Osteoblast (primary cell): Measurements from ENCODE around the gene RASL10A. TPM values are rescaled to one million over a fixed set of nuclear protein-coding genes. Genes with fewer than 3 reads are reported as not detected.

Experiments
- DNase-seq: peaks from one replicate; pipeline ENCODE4 v3.0.0; 2011; ENCODE audit warnings: low spot score, mixed read lengths; ENCODE audit not compliant: insufficient read length; ENCODE audit errors: missing footprints
- H2AFZ ChIP-seq: 2 replicates; pipeline ENCODE4 v1.6.0; 2011; ENCODE audit warnings: mild to moderate bottlenecking, low read length
- H3K27ac ChIP-seq: 2 replicates; pipeline ENCODE4 v1.5.1; 2011; ENCODE audit warnings: mild to moderate bottlenecking, low read depth, low read length, moderate library complexity
- H3K27me3 ChIP-seq: 2 replicates; pipeline ENCODE4 v1.6.0; 2012; ENCODE audit warnings: mild to moderate bottlenecking, control low read depth, inconsistent platforms, low read length, moderate library complexity; ENCODE audit not compliant: insufficient read depth
- H3K36me3 ChIP-seq: 2 replicates; pipeline ENCODE4 v1.5.1; 2011; ENCODE audit warnings: mild to moderate bottlenecking, low read length, control low read depth, moderate library complexity; ENCODE audit not compliant: insufficient read depth
- H3K4me1 ChIP-seq: 2 replicates; pipeline ENCODE4 v1.5.1; 2011; ENCODE audit warnings: mild to moderate bottlenecking, low read length, control low read depth, moderate library complexity; ENCODE audit not compliant: insufficient read depth
- H3K4me2 ChIP-seq: 2 replicates; pipeline ENCODE4 v1.6.0; 2011; ENCODE audit warnings: mild to moderate bottlenecking, low read length; ENCODE audit not compliant: insufficient read depth
- H3K4me3 ChIP-seq: fragments of 200-600 bp; sonication (generic); 3 replicates; pipeline ENCODE4 v1.5.1; 2012; ENCODE audit warnings: mild to moderate bottlenecking, low read length, inconsistent platforms; ENCODE audit not compliant: insufficient read depth
- H3K79me2 ChIP-seq: 2 replicates; pipeline ENCODE4 v1.6.0; 2012; ENCODE audit warnings: mild to moderate bottlenecking, low read length, control low read depth, inconsistent platforms; ENCODE audit not compliant: insufficient read depth
- H3K9me3 ChIP-seq: 2 replicates; pipeline ENCODE4 v1.5.1; 2011; ENCODE audit warnings: low read depth, low read length, control low read depth
- H4K20me1 ChIP-seq: 2 replicates; pipeline ENCODE4 v1.6.0; 2012; ENCODE audit warnings: mild to moderate bottlenecking, low read length, control low read depth; ENCODE audit not compliant: insufficient read depth
- CTCF ChIP-seq: IDR thresholded peaks from 2 replicates; pipeline ENCODE4 v1.5.1; 2011; ENCODE audit warnings: mild to moderate bottlenecking, low read depth, low read length, moderate library complexity; ENCODE audit errors: extremely low read depth
- total RNA-seq: library from RNA; depleted of rRNA; stranded (reverse); fragments of >200 nt; gene quantifications from 2 replicates; pipeline ENCODE4 v1.2.3, GENCODE V29; 2012

RASL10A gene
- total RNA-seq, 1 donor: not detected

DNA sequence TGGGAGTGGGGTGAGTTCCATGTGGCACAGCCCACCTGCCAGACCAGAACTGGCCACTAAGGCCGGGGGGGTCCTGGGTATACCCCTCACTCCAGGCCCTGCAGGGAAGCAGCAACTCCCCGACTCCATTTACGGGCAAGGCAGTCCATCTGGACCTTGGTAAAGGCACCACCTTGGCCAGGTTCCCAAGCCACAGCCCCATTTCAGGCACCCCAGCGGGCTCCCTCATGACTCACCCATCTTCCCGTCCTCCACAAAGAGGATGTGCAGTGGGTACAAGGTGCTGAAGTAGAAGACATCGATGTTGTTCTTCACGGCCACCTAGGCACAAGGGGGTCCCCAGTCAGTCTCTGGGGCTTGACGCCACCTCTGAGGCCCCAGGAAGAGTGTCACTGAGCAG lies 15.7 kb upstream of the RASL10A start:
- Histone ChIP-seq H3K27ac (no peak overlapping the region), H3K36me3 (peaks cover 17% of the 10 kb centered on the region), H4K20me1 (peaks cover 3% of the 10 kb centered on the region), H3K4me1 (no peaks in the 10 kb centered on the region), H3K27me3 (no peaks in the 10 kb centered on the region), H3K79me2 (no peaks in the 10 kb centered on the region), H3K9me3 (no peaks in the 10 kb centered on the region), H3K4me3 (no peak overlapping the region), H2AFZ (no peak overlapping the region), H3K4me2 (no peak overlapping the region)
- no peak for TF ChIP-seq CTCF
- peak; percentile 78 for DNase-seq

DNA sequence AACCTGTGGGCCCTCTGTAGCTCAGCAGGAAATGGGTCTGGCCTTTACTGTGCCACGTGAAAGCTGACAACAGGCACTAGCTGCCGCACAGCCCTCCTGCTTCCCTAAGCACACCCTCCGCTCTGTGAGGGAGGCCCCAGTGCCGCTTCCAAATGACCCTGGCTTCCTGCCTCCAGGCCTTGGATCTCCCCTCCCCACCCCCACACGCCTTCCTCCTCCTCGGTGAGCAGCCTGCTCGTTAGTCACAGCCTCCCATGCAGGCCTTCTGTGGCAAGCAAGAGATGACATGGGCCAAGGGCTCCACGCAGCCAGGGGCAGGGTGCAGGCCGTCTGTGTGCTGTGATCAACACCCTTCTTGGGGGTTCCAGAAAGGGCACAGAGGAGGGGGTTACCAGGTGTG lies 15.3 kb upstream of the RASL10A start:
- no peak overlapping the region for H2AFZ ChIP-seq
- peak; percentile 91 for DNase-seq

GRCh38 chr22:29330291-29330690 lies 14.8 kb upstream of the RASL10A start:
- DNase-seq: peak; percentile 78
- Histone ChIP-seq H4K20me1 (peaks cover 3% of the 10 kb centered on the region), H3K4me1 (no peaks in the 10 kb centered on the region), H3K27ac (no peak overlapping the region), H2AFZ (no peak overlapping the region), H3K4me2 (no peak overlapping the region), H3K36me3 (peaks cover 13% of the 10 kb centered on the region), H3K79me2 (no peaks in the 10 kb centered on the region), H3K4me3 (no peak overlapping the region), H3K27me3 (no peaks in the 10 kb centered on the region), H3K9me3 (no peaks in the 10 kb centered on the region)
- no peak for TF ChIP-seq CTCF

More for the DNA sequence above, 15.3 kb upstream of the RASL10A start:
- no peak for TF ChIP-seq CTCF
- H3K4me3 ChIP-seq: no peak overlapping the region
- H4K20me1 ChIP-seq: peaks cover 3% of the 10 kb centered on the region
- H3K36me3 ChIP-seq: peaks cover 13% of the 10 kb centered on the region
- H3K79me2 ChIP-seq: no peaks in the 10 kb centered on the region
- H3K27me3 ChIP-seq: no peaks in the 10 kb centered on the region
- H3K4me1 ChIP-seq: no peaks in the 10 kb centered on the region
- H3K4me2 ChIP-seq: no peak overlapping the region
- H3K9me3 ChIP-seq: no peaks in the 10 kb centered on the region
- no peak overlapping the region for H3K27ac ChIP-seq

GRCh38 chr22:29329581-29329980 lies 14.1 kb upstream of the RASL10A start:
- Histone ChIP-seq H3K4me2 (no peak overlapping the region), H3K36me3 (peaks cover 13% of the 10 kb centered on the region), H3K4me3 (no peak overlapping the region), H4K20me1 (peaks cover 3% of the 10 kb centered on the region), H3K9me3 (no peaks in the 10 kb centered on the region), H3K79me2 (no peaks in the 10 kb centered on the region), H3K27ac (no peak overlapping the region), H3K27me3 (no peaks in the 10 kb centered on the region), H2AFZ (no peak overlapping the region), H3K4me1 (no peaks in the 10 kb centered on the region)
- DNase-seq: peak; percentile 72
- TF ChIP-seq CTCF: no peak
